HepG2 (cell line): Measurements from ENCODE around the gene AUP1. TPM values are rescaled to one million over a fixed set of nuclear protein-coding genes. Genes with fewer than 3 reads are reported as not detected.

Source experiments
- CBX5 ChIP-seq: sonication (generic); formaldehyde crosslinking; IDR thresholded peaks from 2 replicates; pipeline ENCODE4 v1.4.0; 2020; ENCODE audit warnings: missing genetic modification reagents, borderline replicate concordance
- DR1 ChIP-seq: sonication (generic); formaldehyde crosslinking; IDR thresholded peaks from 2 replicates; pipeline ENCODE4 v1.8.0; 2021; ENCODE audit warnings: mild to moderate bottlenecking, missing genetic modification reagents, inconsistent platforms
- GZF1 ChIP-seq: sonication (generic); formaldehyde crosslinking; IDR thresholded peaks from 2 replicates; pipeline ENCODE4 v1.5.1; 2020; ENCODE audit warnings: mild to moderate bottlenecking, missing genetic modification reagents
- NPAS2 ChIP-seq: sonication (generic); formaldehyde crosslinking; IDR thresholded peaks from 2 replicates; pipeline ENCODE4 v1.8.0; 2022; ENCODE audit warnings: mild to moderate bottlenecking, missing genetic modification reagents, borderline replicate concordance
- SOX5 ChIP-seq: IDR thresholded peaks from 2 replicates; pipeline ENCODE4 v1.6.1; 2016; ENCODE audit warnings: borderline replicate concordance
- U2AF1 ChIP-seq: fragments of 200-400 bp; formaldehyde crosslinking; optimal IDR thresholded peaks from 2 replicates; pipeline ENCODE3; 2017; ENCODE audit warnings: mild to moderate bottlenecking, low read depth, low read length
- U2AF2 ChIP-seq: fragments of 200-400 bp; formaldehyde crosslinking; IDR thresholded peaks from 2 replicates; pipeline ENCODE4 v1.6.1; 2017; ENCODE audit warnings: low read depth, mild to moderate bottlenecking, low read length
- ZNF407 ChIP-seq: sonication (generic); formaldehyde crosslinking; IDR thresholded peaks from one replicate; pipeline ENCODE4 v1.5.1; 2020; ENCODE audit warnings: mild to moderate bottlenecking, missing genetic modification reagents; ENCODE audit errors: not compliant biosample characterization
- ZNF430 ChIP-seq: sonication (generic); formaldehyde crosslinking; IDR thresholded peaks from 2 replicates; pipeline ENCODE4 v1.9.0; 2021; ENCODE audit warnings: mild to moderate bottlenecking, missing genetic modification reagents
- ZNF572 ChIP-seq: sonication (generic); formaldehyde crosslinking; IDR thresholded peaks from 2 replicates; pipeline ENCODE4 v1.5.1; 2020; ENCODE audit warnings: mild to moderate bottlenecking, missing genetic modification reagents
- ZNF644 ChIP-seq: IDR thresholded peaks from 2 replicates; pipeline ENCODE4 v1.6.1; 2016; ENCODE audit warnings: low read depth
- ZNF691 ChIP-seq: sonication (generic); formaldehyde crosslinking; IDR thresholded peaks from 2 replicates; pipeline ENCODE4 v1.4.0; 2020; ENCODE audit warnings: missing genetic modification reagents, low read depth, mild to moderate bottlenecking, borderline replicate concordance
- ZNF713 ChIP-seq: sonication (generic); formaldehyde crosslinking; IDR thresholded peaks from 2 replicates; pipeline ENCODE4 v1.4.0; 2020; ENCODE audit warnings: mild to moderate bottlenecking, missing genetic modification reagents
- ZNF720 ChIP-seq: sonication (generic); formaldehyde crosslinking; IDR thresholded peaks from 2 replicates; pipeline ENCODE4 v1.4.0; 2020; ENCODE audit warnings: missing genetic modification reagents
- ZNF75D ChIP-seq: sonication (generic); formaldehyde crosslinking; IDR thresholded peaks from 2 replicates; pipeline ENCODE4 v1.8.1; 2023; ENCODE audit warnings: missing genetic modification reagents, mild to moderate bottlenecking, borderline replicate concordance
- polyA plus RNA-seq, 8 experiments: library from polyadenylated mRNA; depleted of rRNA in 3 of 8; stranded (reverse) in 7 of 8; unstranded in 1 of 8; fragments of >200 nt; fragmentation: Illumina TruSeq in 4 of 8; extraction: Trizol in 4 of 8; gene quantifications; 2 replicates each; pipeline versions ENCODE4 v1.2.1 to v1.2.3, GENCODE V29; 2011 to 2016; ENCODE audit warnings: low read depth in 4 of 8, missing spikeins in 1 of 8, mixed read lengths in 1 of 8; ENCODE audit not compliant: insufficient read depth in 1 of 8
- total RNA-seq, 5 experiments: library from RNA; depleted of rRNA; stranded (reverse); fragments of >200 nt; fragmentation: Illumina TruSeq; extraction: Trizol; gene quantifications; 2 replicates each; pipeline ENCODE4 v1.2.3, GENCODE V29; 2016; ENCODE audit warnings: low read depth in 1 of 5
- TF ChIP-seq, protein P1 (sequence below): sonication (generic); formaldehyde crosslinking; IDR thresholded peaks from 2 replicates; pipeline ENCODE4 v1.5.0; 2020; ENCODE audit warnings: mild to moderate bottlenecking, missing genetic modification reagents, borderline replicate concordance

The AUP1 gene
- total and polyA plus RNA-seq, 2 of the 13 experiments (the other 11 are each of a cell fraction or from before 2014, with no cell fraction given): 174 to 267 TPM

GRCh38 chr2:74502147-74502719, 27.3 kb downstream of the AUP1 start (continued):
- TF ChIP-seq, protein P1, sequence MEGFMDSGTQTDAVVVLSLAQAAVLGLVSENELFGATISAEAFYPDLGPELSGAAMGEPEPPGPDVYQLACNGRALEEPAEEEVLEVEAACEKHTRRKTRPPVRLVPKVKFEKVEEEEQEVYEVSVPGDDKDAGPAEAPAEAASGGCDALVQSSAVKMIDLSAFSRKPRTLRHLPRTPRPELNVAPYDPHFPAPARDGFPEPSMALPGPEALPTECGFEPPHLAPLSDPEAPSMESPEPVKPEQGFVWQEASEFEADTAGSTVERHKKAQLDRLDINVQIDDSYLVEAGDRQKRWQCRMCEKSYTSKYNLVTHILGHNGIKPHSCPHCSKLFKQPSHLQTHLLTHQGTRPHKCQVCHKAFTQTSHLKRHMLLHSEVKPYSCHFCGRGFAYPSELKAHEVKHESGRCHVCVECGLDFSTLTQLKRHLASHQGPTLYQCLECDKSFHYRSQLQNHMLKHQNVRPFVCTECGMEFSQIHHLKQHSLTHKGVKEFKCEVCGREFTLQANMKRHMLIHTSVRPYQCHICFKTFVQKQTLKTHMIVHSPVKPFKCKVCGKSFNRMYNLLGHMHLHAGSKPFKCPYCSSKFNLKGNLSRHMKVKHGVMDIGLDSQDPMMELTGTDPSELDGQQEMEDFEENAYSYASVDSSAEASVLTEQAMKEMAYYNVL: no peak
- TF ChIP-seq CBX5 (CRISPR knock-in tag) (peak; percentile 53; the same call in 1 of the 2 replicates), DR1 (CRISPR knock-in tag) (no peak; the same call in 1 of the 2 replicates), ZNF713 (0 out of 2 replicates have a peak, but pooled peaks have one; percentile 81), ZNF572 (CRISPR knock-in tag) (no peak), GZF1 (CRISPR knock-in tag) (no peak), SOX5 (peak; percentile 75; the same call in 1 of the 2 replicates), ZNF644 (no peak), ZNF720 (no peak), ZNF430 (CRISPR knock-in tag) (peak; percentile 79), NPAS2 (CRISPR knock-in tag) (no peak), ZNF407 (no peak), U2AF2 (no peak; the same call in 1 of the 2 replicates), ZNF691 (peak; percentile 73; the same call in 1 of the 2 replicates), U2AF1 (no peak), ZNF75D (CRISPR knock-in tag) (no peak)
